ENCODE results near the gene CEP78.

Gene CEP78

GRCh38 chr9:78243130-78243529 lies 7.3 kb downstream of the CEP78 start:
- in situ Hi-C loops (cut with HindIII; ENCODE audit: low sequenced_read_pairs): no loop called here
- no peak overlapping the region for H3K4me3 ChIP-seq (ENCODE audit: low read depth, low read length)
- DNase-seq (ENCODE audit: low read depth): no peak
- no peak for TF ChIP-seq CTCF (IDR thresholded peaks at IDR 0.05; ENCODE audit: low read depth, low read length, missing control alignments)

GRCh38 chr9:78245401-78245800 lies 9.5 kb downstream of the CEP78 start:
- no peak for TF ChIP-seq CTCF (IDR thresholded peaks at IDR 0.05; ENCODE audit: low read depth, low read length, missing control alignments)
- no peak overlapping the region for H3K4me3 ChIP-seq (ENCODE audit: low read depth, low read length)
- in situ Hi-C loops (cut with HindIII; ENCODE audit: low sequenced_read_pairs): no loop called here
- DNase-seq (ENCODE audit: low read depth): no peak

- TF ChIP-seq CTCF (IDR thresholded peaks at IDR 0.05; ENCODE audit: low read depth, low read length, missing control alignments): no peak
- no peak for DNase-seq (ENCODE audit: low read depth)
- in situ Hi-C loops (cut with HindIII; ENCODE audit: low sequenced_read_pairs): no loop called here
- H3K4me3 ChIP-seq (ENCODE audit: low read depth, low read length): no peak overlapping the region
These were observed 12.8 kb downstream of the CEP78 start for GRCh38 chr9:78248635-78249034.

- in situ Hi-C loops (cut with HindIII; ENCODE audit: low sequenced_read_pairs): no loop called here
- TF ChIP-seq CTCF (IDR thresholded peaks at IDR 0.05; ENCODE audit: low read depth, low read length, missing control alignments): no peak
- no peak for DNase-seq (ENCODE audit: low read depth)
- H3K4me3 ChIP-seq (ENCODE audit: low read depth, low read length): no peak overlapping the region
These were observed 13.7 kb downstream of the CEP78 start for GRCh38 chr9:78249542-78249941.

- in situ Hi-C loops (cut with HindIII; ENCODE audit: low sequenced_read_pairs): no loop called here
- no peak for TF ChIP-seq CTCF (IDR thresholded peaks at IDR 0.05; ENCODE audit: low read depth, low read length, missing control alignments)
- no peak for DNase-seq (ENCODE audit: low read depth)
- H3K4me3 ChIP-seq (ENCODE audit: low read depth, low read length): no peak overlapping the region
These were observed 16.7 kb downstream of the CEP78 start for GRCh38 chr9:78252616-78253015.

GRCh38 chr9:78253285-78253684 lies 17.4 kb downstream of the CEP78 start:
- in situ Hi-C loops (cut with HindIII; ENCODE audit: low sequenced_read_pairs): no loop called here
- H3K4me3 ChIP-seq (ENCODE audit: low read depth, low read length): no peak overlapping the region
- TF ChIP-seq CTCF (IDR thresholded peaks at IDR 0.05; ENCODE audit: low read depth, low read length, missing control alignments): no peak
- DNase-seq (ENCODE audit: low read depth): no peak

Data from astrocyte of the cerebellum (primary cell).